Hepatocyte (in vitro differentiated cells): ENCODE data around the gene MICOS13. TPM values are rescaled to one million over a fixed set of nuclear protein-coding genes. Genes with fewer than 3 reads are reported as not detected.
"Not testable (repeated sequence)": the region's sequence is repeated elsewhere in the genome, so short reads cannot be mapped to it uniquely, and the experiment has no call there.

Experiments used
- DNase-seq: peaks from one replicate; pipeline ENCODE4 v3.0.0-alpha.2; 2016; ENCODE audit warnings: low spot score
- H2AFZ ChIP-seq: fragments of 200-600 bp; sonication (generic); 2 replicates; pipeline ENCODE4 v1.6.0; 2016; ENCODE audit warnings: antibody characterized with exemption, mild to moderate bottlenecking
- H3K27ac ChIP-seq: fragments of 200-600 bp; sonication (generic); 2 replicates; pipeline ENCODE4 v1.5.1; 2016; ENCODE audit warnings: mild to moderate bottlenecking
- H3K27me3 ChIP-seq: fragments of 200-600 bp; sonication (generic); 2 replicates; pipeline ENCODE4 v1.6.1; 2016
- H3K36me3 ChIP-seq: fragments of 200-600 bp; sonication (generic); replicated peaks from 2 replicates; pipeline ENCODE4 v1.5.1; 2016; ENCODE audit warnings: low read depth; ENCODE audit not compliant: insufficient read depth
- H3K4me1 ChIP-seq: fragments of 200-600 bp; sonication (generic); 2 replicates; pipeline ENCODE4 v1.5.1; 2016; ENCODE audit warnings: mild to moderate bottlenecking, moderate library complexity; ENCODE audit not compliant: insufficient read depth
- H3K4me2 ChIP-seq: fragments of 200-600 bp; sonication (generic); 2 replicates; pipeline ENCODE4 v1.6.0; 2016
- H3K4me3 ChIP-seq: fragments of 200-600 bp; sonication (generic); 2 replicates; pipeline ENCODE4 v1.5.1; 2016; ENCODE audit warnings: mild to moderate bottlenecking
- H3K79me2 ChIP-seq: fragments of 200-600 bp; sonication (generic); 2 replicates; pipeline ENCODE4 v1.6.0; 2017; ENCODE audit warnings: mild to moderate bottlenecking
- H3K9me2 ChIP-seq: fragments of 200-600 bp; sonication (generic); replicated peaks from 2 replicates; pipeline ENCODE4 v1.6.0; 2017; ENCODE audit warnings: mild to moderate bottlenecking; ENCODE audit not compliant: insufficient read depth
- H3K9me3 ChIP-seq: fragments of 200-600 bp; sonication (generic); 2 replicates; pipeline ENCODE4 v1.5.1; 2016; ENCODE audit warnings: low read depth, mild to moderate bottlenecking
- H4K20me1 ChIP-seq: fragments of 200-600 bp; sonication (generic); 2 replicates; pipeline ENCODE4 v1.6.0; 2016; ENCODE audit warnings: mild to moderate bottlenecking; ENCODE audit not compliant: insufficient read depth, poor library complexity, severe bottlenecking
- CTCF ChIP-seq: fragments of 200-600 bp; sonication (generic); IDR thresholded peaks from 2 replicates; pipeline ENCODE4 v1.5.1; 2016; ENCODE audit warnings: antibody characterized with exemption, mild to moderate bottlenecking; ENCODE audit not compliant: poor library complexity
- EZH2 ChIP-seq: fragments of 200-600 bp; sonication (generic); IDR thresholded peaks from 2 replicates; pipeline ENCODE4 v1.6.1; 2016; ENCODE audit warnings: antibody characterized with exemption, mild to moderate bottlenecking, borderline replicate concordance
- EZH2phosphoT487 ChIP-seq: fragments of 200-600 bp; sonication (generic); IDR thresholded peaks from one replicate; pipeline ENCODE4 v1.6.1; 2018; ENCODE audit warnings: antibody characterized with exemption, mild to moderate bottlenecking, low read depth, moderate library complexity; ENCODE audit not compliant: unreplicated experiment, severe bottlenecking
- whole genome bisulfite sequencing: methylation state at CpG from one replicate; pipeline ENCODE4 v1.1.6; 2016; ENCODE audit warnings: low lambda C conversion rate; ENCODE audit errors: missing lambda C conversion rate; 5-methylcytosine and 5-hydroxymethylcytosine counted together
- polyA plus RNA-seq: library from polyadenylated mRNA; unstranded; fragments of >200 nt; fragmentation: Nextera tagmentation; extraction: Ambion mirVana; gene quantifications from 2 replicates; pipeline ENCODE4 v1.2.1, GENCODE V29; 2016
- total RNA-seq: library from RNA; depleted of rRNA; stranded (reverse); fragments of >200 nt; gene quantifications from 2 replicates; pipeline ENCODE4 v1.2.3, GENCODE V29; 2014

Gene MICOS13
- total and polyA plus RNA-seq, 2 experiments from 2014 or later = 32.3 to 120 TPM

- no peak overlapping the region for H3K4me2 ChIP-seq
- H3K4me3 ChIP-seq = no peak overlapping the region
- H3K27me3 ChIP-seq = no peaks in the 10 kb centered on the region
- no peak for TF ChIP-seq EZH2
- TF ChIP-seq CTCF = no peak
- TF ChIP-seq EZH2phosphoT487 = no peak
- no peaks in the 10 kb centered on the region for H3K9me2 ChIP-seq
- WGBS = 97% methylated on average over 40 of the region's 40 CpGs
- H2AFZ ChIP-seq = no peak overlapping the region
- H3K4me1 ChIP-seq = no peaks in the 10 kb centered on the region
- no peak overlapping the region for H3K27ac ChIP-seq
- H3K79me2 ChIP-seq = no peaks in the 10 kb centered on the region
- H4K20me1 ChIP-seq = no peaks in the 10 kb centered on the region
- no peaks in the 10 kb centered on the region for H3K9me3 ChIP-seq
- H3K36me3 ChIP-seq = no peaks in the 10 kb centered on the region
- no peak for DNase-seq
These were observed 23.8 kb upstream of the MICOS13 start for GRCh38 chr19:5703819-5704818.

- H3K36me3 ChIP-seq, H2AFZ ChIP-seq, DNase-seq, H3K79me2 ChIP-seq, H3K4me2 ChIP-seq, H3K27ac ChIP-seq, H3K4me3 ChIP-seq, H3K27me3 ChIP-seq, H3K9me3 ChIP-seq, H3K9me2 ChIP-seq, H4K20me1 ChIP-seq, H3K4me1 ChIP-seq: not testable (repeated sequence)
- WGBS = no CpG with 5 or more reads among the region's 28 CpGs
These were observed 21.7 kb upstream of the MICOS13 start for GRCh38 chr19:5702053-5702410.

- DNase-seq = peak; percentile 2
- Histone ChIP-seq H3K4me3 (no peak overlapping the region), H3K9me2 (no peaks in the 10 kb centered on the region), H3K4me1 (no peaks in the 10 kb centered on the region), H3K79me2 (peaks cover 3% of the 10 kb centered on the region), H3K27me3 (no peaks in the 10 kb centered on the region), H4K20me1 (peaks cover 10% of the 10 kb centered on the region), H3K36me3 (no peaks in the 10 kb centered on the region), H3K9me3 (no peaks in the 10 kb centered on the region), H3K27ac (no peak overlapping the region), H3K4me2 (no peak overlapping the region), H2AFZ (no peak overlapping the region)
- TF ChIP-seq CTCF (no peak), EZH2 (no peak), EZH2phosphoT487 (no peak)
- 97% methylated on average over 22 of the region's 22 CpGs for WGBS
These were observed 20.3 kb upstream of the MICOS13 start for GRCh38 chr19:5700455-5701092.
